A549 treated with Mapracorat at 1 μM for 4 hours (cell line): ENCODE data around the gene OR9A4. TPM values are rescaled to one million over a fixed set of nuclear protein-coding genes. Genes with fewer than 3 reads are reported as not detected.

Source experiments
- total RNA-seq: library from RNA; stranded (reverse); fragments of 200-300 nt; extraction: Qiagen RNA extraction; gene quantifications from 5 replicates; pipeline ENCODE4 v1.2.3, GENCODE V29; 2022

OR9A4 gene
- total RNA-seq = not detected in 5 replicates

GRCh38 chr7:141916099-141916498 is at the start of gene OR9A4:
Gene OR9A4, plus strand, starts transcription at chr7:141916399. Its CDS starts 2,477 bp downstream, at chr7:141918876.

GRCh38 chr7:141946796-141947195 is 30.6 kb downstream of the OR9A4 start, which contains the start of gene CLEC5A:
Gene CLEC5A, minus strand, starts transcription at chr7:141946974. Its CDS starts 682 bp downstream, at chr7:141946292.

Other genes starting within 250 kb of the OR9A4 start
- gene DENND11, start 214.2 kb upstream of the OR9A4 start, total RNA-seq = 4.7 to 6.2 TPM (median 5.9 TPM) in 5 replicates
- gene WEE2, start 208.0 kb upstream of the OR9A4 start, total RNA-seq = not detected in 5 replicates
- gene SSBP1, start 178.0 kb upstream of the OR9A4 start, total RNA-seq = 270 to 355 TPM (median 288 TPM) in 5 replicates
- not detected in 5 replicates for gene TAS2R3, start 152.3 kb upstream of the OR9A4 start, total RNA-seq
- gene TAS2R4, start 139.7 kb upstream of the OR9A4 start, total RNA-seq = 0.07 to 0.16 TPM (median 0.14 TPM) in 5 replicates
- 0.31 to 0.45 TPM (median 0.36 TPM) in 5 replicates for gene TAS2R5, start 126.2 kb upstream of the OR9A4 start, total RNA-seq
- gene PRSS37, start 74.9 kb upstream of the OR9A4 start, total RNA-seq = not detected in 5 replicates
- gene CLEC5A, start 30.6 kb downstream of the OR9A4 start, total RNA-seq = not detected in 5 replicates
- gene TAS2R38, start 57.4 kb downstream of the OR9A4 start, total RNA-seq = not detected in 5 replicates
- 0.48 to 0.74 TPM (median 0.56 TPM) in 5 replicates for gene MGAM, start 79.5 kb downstream of the OR9A4 start, total RNA-seq
- gene MGAM2, start 195.3 kb downstream of the OR9A4 start, total RNA-seq = 0.03 TPM in 1 of 5 replicates, not detected in the others